Fibroblast of gingiva (primary cell): Measurements from ENCODE around the gene TMEM119.
"Not testable (repeated sequence)": the region's sequence is repeated elsewhere in the genome, so short reads cannot be mapped to it uniquely, and the experiment has no call there.

ENCODE experiments used
- DNase-seq: peaks from one replicate; pipeline ENCODE4 v3.0.0-alpha.2; 2011; ENCODE audit warnings: low read depth

The TMEM119 gene

GRCh38 chr12:108565146-108565545 is 32.7 kb downstream of the TMEM119 start:
- no peak for DNase-seq

GRCh38 chr12:108564724-108565123 is 33.2 kb downstream of the TMEM119 start:
- no peak for DNase-seq

GRCh38 chr12:108563804-108564151 is 34.1 kb downstream of the TMEM119 start:
- no peak for DNase-seq

GRCh38 chr12:108563136-108563803 is 34.6 kb downstream of the TMEM119 start:
- peak; percentile 89 for DNase-seq

DNA sequence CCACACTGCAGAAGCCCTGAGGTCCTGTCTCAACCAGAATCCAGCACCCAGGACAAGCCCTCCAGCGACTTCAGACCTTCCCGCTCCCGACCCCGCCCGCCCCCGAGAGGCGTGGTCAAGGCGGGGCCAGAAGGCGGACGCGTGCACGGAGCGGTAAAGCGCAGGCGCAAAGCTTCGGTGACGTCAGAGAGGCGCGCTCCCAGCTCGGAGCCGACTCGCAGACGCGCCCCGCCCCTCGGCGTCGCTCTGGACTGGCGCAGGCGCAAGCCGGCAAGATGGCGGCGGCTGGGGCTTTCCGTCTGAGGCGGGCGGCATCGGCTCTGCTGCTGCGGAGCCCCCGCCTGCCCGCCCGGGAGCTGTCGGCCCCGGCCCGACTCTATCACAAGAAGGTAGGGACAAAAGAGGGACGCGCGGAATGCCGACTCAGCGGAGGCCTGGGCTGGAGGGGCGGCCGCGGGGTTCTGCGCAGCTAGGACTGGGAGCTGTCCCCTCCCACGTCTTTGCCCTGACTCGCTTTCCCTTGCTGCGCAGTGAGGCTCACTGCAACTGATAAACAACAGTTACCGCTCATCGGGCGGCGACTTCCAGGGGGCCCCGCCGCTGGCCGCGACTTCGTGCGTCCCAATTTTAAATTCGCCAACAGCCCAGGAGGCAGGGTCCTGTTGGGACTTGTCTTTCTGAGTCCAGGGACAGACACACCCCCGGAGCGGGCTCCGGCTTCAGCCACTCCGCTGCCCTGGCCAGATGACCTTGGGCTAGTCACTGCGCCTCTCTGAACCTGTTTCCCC is 35.3 kb downstream of the TMEM119 start, which contains the start of gene ISCU:
Gene ISCU, plus strand, starts transcription at position 249 of the 788 bp plus-strand sequence. Its CDS starts 27 bp downstream, at position 276.
- peak; percentile 95 for DNase-seq

DNA sequence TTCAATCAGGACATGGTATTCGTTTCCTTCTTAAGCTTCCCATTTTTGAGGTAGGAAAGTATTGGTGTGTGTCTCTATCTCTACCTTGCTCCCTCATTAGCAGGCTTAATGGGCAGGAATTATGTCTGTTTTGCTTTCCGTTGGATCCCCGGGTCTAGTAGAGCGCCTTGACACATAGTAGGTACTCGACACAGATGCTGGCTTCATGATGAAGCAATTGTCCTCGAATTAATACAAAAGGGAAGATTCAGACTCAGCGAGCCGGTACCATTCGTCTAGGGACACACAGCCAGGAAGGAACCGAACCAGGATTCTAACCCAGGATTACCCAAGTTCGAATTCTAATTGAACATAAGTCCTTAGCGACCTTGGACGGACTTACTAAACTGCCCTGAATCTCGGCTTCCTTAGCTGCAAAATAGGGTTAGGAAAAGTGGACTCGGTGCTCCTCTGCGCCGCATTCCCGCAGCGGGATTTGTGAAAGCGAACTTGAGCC is 36.0 kb downstream of the TMEM119 start:
- DNase-seq: no peak

- DNase-seq: peak; percentile 83
These were observed 36.8 kb downstream of the TMEM119 start, which contains the start of gene SART3 for GRCh38 chr12:108560752-108561719. TSS of gene SART3 (minus strand) at chr12:108561173. CDS start at chr12:108561154, 19 bp downstream.

DNA sequence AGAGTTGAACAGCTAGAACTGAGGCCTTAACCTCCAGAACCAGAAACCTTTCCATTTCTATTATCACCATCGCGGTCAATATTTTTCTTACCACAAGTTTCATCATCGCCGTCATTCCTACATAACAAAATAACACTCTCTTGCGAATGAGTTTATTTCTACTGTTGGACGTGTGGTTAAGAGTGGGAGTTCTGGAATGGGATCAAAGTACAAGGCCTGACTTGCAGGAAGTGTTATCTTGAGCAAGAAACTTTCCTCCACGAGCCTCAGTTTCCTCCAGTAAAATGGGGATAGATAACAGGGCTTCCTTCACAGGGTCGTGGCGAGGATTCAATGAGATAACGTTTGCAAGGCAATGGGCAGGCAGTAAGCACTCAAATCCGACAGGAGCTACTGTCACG is 37.6 kb downstream of the TMEM119 start:
- peak; percentile 45 for DNase-seq

GRCh38 chr12:108559748-108560147 is 38.1 kb downstream of the TMEM119 start:
- DNase-seq: no peak

- no peak for DNase-seq
These were observed 38.8 kb downstream of the TMEM119 start for GRCh38 chr12:108559007-108559655.

- DNase-seq: not testable (repeated sequence)
These were observed 42.5 kb downstream of the TMEM119 start for GRCh38 chr12:108555383-108555782.

GRCh38 chr12:108553799-108554198 is 44.1 kb downstream of the TMEM119 start:
- DNase-seq: no peak

GRCh38 chr12:108551535-108551934 is 46.3 kb downstream of the TMEM119 start:
- peak; percentile 74 for DNase-seq

- DNase-seq: no peak
These were observed 48.8 kb downstream of the TMEM119 start for GRCh38 chr12:108548954-108549521.

DNA sequence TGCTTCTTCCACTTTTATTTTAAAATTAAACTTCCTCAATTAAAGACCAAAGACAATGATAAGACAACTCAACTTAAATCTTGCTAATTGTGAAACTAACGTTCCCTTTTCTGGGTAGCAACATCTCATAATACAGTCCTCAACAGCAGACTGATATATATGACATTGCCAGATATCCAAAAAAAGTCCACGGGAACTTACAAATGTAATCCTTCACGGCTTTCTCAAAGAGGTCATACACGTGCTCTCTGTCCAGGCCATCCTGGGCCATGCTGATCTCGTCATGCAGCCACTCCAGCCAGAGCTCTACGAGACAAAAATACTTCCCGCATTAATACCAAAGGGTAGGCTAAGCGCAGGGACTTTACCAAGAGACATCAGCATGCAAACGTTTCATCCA is 50.2 kb downstream of the TMEM119 start:
- DNase-seq: no peak

- no peak for DNase-seq
These were observed 54.2 kb downstream of the TMEM119 start for GRCh38 chr12:108543652-108544051.

DNA sequence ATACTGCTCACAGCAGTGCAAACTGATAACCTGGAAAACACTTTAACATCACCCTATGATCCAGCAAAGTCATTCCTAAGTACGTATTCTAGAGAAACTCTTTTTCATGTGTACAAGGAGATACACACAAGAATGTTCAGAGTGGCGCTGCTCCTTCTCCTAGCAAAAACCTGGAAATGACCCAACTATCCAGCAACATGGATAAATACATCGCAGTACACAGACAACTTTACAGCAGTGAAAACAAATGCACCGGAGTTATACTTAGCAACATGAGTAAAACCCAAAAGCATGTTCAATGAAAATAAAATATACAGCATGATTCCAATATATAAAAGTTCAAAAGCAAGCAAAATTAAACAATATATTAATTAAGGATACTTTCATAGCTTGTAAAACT is 55.6 kb downstream of the TMEM119 start:
- no peak for DNase-seq
